HepG2 (cell line): ENCODE results near the gene TGFA. TPM values are rescaled to one million over a fixed set of nuclear protein-coding genes. Genes with fewer than 3 reads are reported as not detected.

Experiments
- AKNA ChIP-seq: sonication (generic); formaldehyde crosslinking; IDR thresholded peaks from 2 replicates; pipeline ENCODE4 v1.4.0; 2020; ENCODE audit warnings: missing genetic modification reagents, borderline replicate concordance
- ARID2 ChIP-seq: sonication (generic); formaldehyde crosslinking; IDR thresholded peaks from 2 replicates; pipeline ENCODE4 v1.8.1; 2022; ENCODE audit warnings: mild to moderate bottlenecking, missing genetic modification reagents, borderline replicate concordance
- ATM ChIP-seq: fragments of 450-650 bp; IDR thresholded peaks from 2 replicates; pipeline ENCODE4 v1.7.1; 2017; ENCODE audit warnings: mild to moderate bottlenecking, borderline replicate concordance
- CAMTA2 ChIP-seq: sonication (generic); formaldehyde crosslinking; IDR thresholded peaks from 2 replicates; pipeline ENCODE4 v1.4.0; 2020; ENCODE audit warnings: mild to moderate bottlenecking, missing genetic modification reagents, borderline replicate concordance
- IRX3 ChIP-seq: sonication (generic); formaldehyde crosslinking; IDR thresholded peaks from 2 replicates; pipeline ENCODE4 v1.8.1; 2023; ENCODE audit warnings: mild to moderate bottlenecking, low read depth, missing genetic modification reagents, borderline replicate concordance
- KLF16 ChIP-seq, 2 experiments: sonication (generic) in 1 of 2; formaldehyde crosslinking in 1 of 2; IDR thresholded peaks; 2 replicates each; pipeline versions ENCODE4 v1.6.1 to v1.8.0; 2016 to 2023; ENCODE audit warnings: missing genetic modification reagents in 2 of 2, missing compliant biosample characterization in 1 of 2
- SALL1 ChIP-seq: sonication (generic); formaldehyde crosslinking; IDR thresholded peaks from 2 replicates; pipeline ENCODE4 v1.8.0; 2022; ENCODE audit warnings: mild to moderate bottlenecking, missing genetic modification reagents
- SPEN ChIP-seq: sonication (generic); formaldehyde crosslinking; IDR thresholded peaks from 2 replicates; pipeline ENCODE4 v1.5.1; 2020; ENCODE audit warnings: low read depth, mild to moderate bottlenecking, missing genetic modification reagents
- STAT5B ChIP-seq: sonication (generic); formaldehyde crosslinking; IDR thresholded peaks from 2 replicates; pipeline ENCODE4 v1.4.0; 2020; ENCODE audit warnings: missing genetic modification reagents
- TRAFD1 ChIP-seq: sonication (generic); formaldehyde crosslinking; IDR thresholded peaks from 2 replicates; pipeline ENCODE4 v1.5.1; 2020; ENCODE audit warnings: missing genetic modification reagents, mild to moderate bottlenecking, borderline replicate concordance
- ZFP82 ChIP-seq: sonication (generic); formaldehyde crosslinking; IDR thresholded peaks from 2 replicates; pipeline ENCODE4 v1.5.1; 2020; ENCODE audit warnings: mild to moderate bottlenecking, missing genetic modification reagents, borderline replicate concordance
- ZKSCAN8 ChIP-seq: IDR thresholded peaks from 2 replicates; pipeline ENCODE4 v1.6.1; 2016; ENCODE audit warnings: borderline replicate concordance, missing genetic modification reagents, missing compliant biosample characterization
- ZNF180 ChIP-seq: sonication (generic); formaldehyde crosslinking; IDR thresholded peaks from 2 replicates; pipeline ENCODE4 v1.4.0; 2020; ENCODE audit warnings: low read depth, missing genetic modification reagents, borderline replicate concordance
- ZNF503 ChIP-seq: sonication (generic); formaldehyde crosslinking; IDR thresholded peaks from 2 replicates; pipeline ENCODE4 v1.4.0; 2020; ENCODE audit warnings: missing genetic modification reagents
- ZNF878 ChIP-seq: sonication (generic); formaldehyde crosslinking; IDR thresholded peaks from 2 replicates; pipeline ENCODE4 v1.8.1; 2023; ENCODE audit warnings: mild to moderate bottlenecking, missing genetic modification reagents, moderate library complexity
- polyA plus RNA-seq, 8 experiments: library from polyadenylated mRNA; depleted of rRNA in 3 of 8; stranded (reverse) in 7 of 8; unstranded in 1 of 8; fragments of >200 nt; fragmentation: Illumina TruSeq in 4 of 8; extraction: Trizol in 4 of 8; gene quantifications; 2 replicates each; pipeline versions ENCODE4 v1.2.1 to v1.2.3, GENCODE V29; 2011 to 2016; ENCODE audit warnings: low read depth in 4 of 8, missing spikeins in 1 of 8, mixed read lengths in 1 of 8; ENCODE audit not compliant: insufficient read depth in 1 of 8
- total RNA-seq, 5 experiments: library from RNA; depleted of rRNA; stranded (reverse); fragments of >200 nt; fragmentation: Illumina TruSeq; extraction: Trizol; gene quantifications; 2 replicates each; pipeline ENCODE4 v1.2.3, GENCODE V29; 2016; ENCODE audit warnings: low read depth in 1 of 5
- TF ChIP-seq, protein P1 (sequence below): sonication (generic); formaldehyde crosslinking; IDR thresholded peaks from 2 replicates; pipeline ENCODE4 v1.8.0; 2022; ENCODE audit warnings: mild to moderate bottlenecking, missing genetic modification reagents, moderate library complexity
- TF ChIP-seq, protein P2 (sequence below): sonication (generic); formaldehyde crosslinking; IDR thresholded peaks from 2 replicates; pipeline ENCODE4 v1.4.0; 2020; ENCODE audit warnings: missing genetic modification reagents

The TGFA gene
- total and polyA plus RNA-seq, 2 of the 13 experiments (the other 11 are each of a cell fraction or from before 2014, with no cell fraction given): 7.8 to 15.3 TPM

- no peak for TF ChIP-seq ATM
- no peak for TF ChIP-seq ZNF180 (CRISPR knock-in tag)
- peak; percentile 52 for TF ChIP-seq SALL1 (CRISPR knock-in tag)
- TF ChIP-seq AKNA (CRISPR knock-in tag): no peak
- no peak; the same call in 1 of the 2 replicates for TF ChIP-seq STAT5B (CRISPR knock-in tag)
- TF ChIP-seq ZKSCAN8: 0 out of 2 replicates have a peak, but pooled peaks have one; percentile 26
- peak; percentile 48 for TF ChIP-seq IRX3 (CRISPR knock-in tag)
- TF ChIP-seq ZNF503: no peak
- TF ChIP-seq KLF16 (CRISPR knock-in tag; IDR thresholded peaks at IDR 0.05): no peak
- TF ChIP-seq SPEN (CRISPR knock-in tag): peak; percentile 75
- no peak for TF ChIP-seq ZFP82 (CRISPR knock-in tag)
- TF ChIP-seq ZNF878 (CRISPR knock-in tag): no peak
- TF ChIP-seq, protein P1, sequence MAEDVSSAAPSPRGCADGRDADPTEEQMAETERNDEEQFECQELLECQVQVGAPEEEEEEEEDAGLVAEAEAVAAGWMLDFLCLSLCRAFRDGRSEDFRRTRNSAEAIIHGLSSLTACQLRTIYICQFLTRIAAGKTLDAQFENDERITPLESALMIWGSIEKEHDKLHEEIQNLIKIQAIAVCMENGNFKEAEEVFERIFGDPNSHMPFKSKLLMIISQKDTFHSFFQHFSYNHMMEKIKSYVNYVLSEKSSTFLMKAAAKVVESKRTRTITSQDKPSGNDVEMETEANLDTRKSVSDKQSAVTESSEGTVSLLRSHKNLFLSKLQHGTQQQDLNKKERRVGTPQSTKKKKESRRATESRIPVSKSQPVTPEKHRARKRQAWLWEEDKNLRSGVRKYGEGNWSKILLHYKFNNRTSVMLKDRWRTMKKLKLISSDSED (CRISPR knock-in tag): peak; percentile 29; the same call in 1 of the 2 replicates
- TF ChIP-seq TRAFD1 (CRISPR knock-in tag): peak; percentile 67; the same call in 1 of the 2 replicates
- TF ChIP-seq CAMTA2 (CRISPR knock-in tag): no peak
- TF ChIP-seq, protein P2, sequence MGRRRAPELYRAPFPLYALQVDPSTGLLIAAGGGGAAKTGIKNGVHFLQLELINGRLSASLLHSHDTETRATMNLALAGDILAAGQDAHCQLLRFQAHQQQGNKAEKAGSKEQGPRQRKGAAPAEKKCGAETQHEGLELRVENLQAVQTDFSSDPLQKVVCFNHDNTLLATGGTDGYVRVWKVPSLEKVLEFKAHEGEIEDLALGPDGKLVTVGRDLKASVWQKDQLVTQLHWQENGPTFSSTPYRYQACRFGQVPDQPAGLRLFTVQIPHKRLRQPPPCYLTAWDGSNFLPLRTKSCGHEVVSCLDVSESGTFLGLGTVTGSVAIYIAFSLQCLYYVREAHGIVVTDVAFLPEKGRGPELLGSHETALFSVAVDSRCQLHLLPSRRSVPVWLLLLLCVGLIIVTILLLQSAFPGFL (CRISPR knock-in tag): no peak
- no peak for TF ChIP-seq ARID2 (CRISPR knock-in tag)
These were observed at the start of gene TGFA (continued) for GRCh38 chr2:70553584-70554337.
